PFSK-1 (cell line): ENCODE data around the gene DLGAP1.

ENCODE experiments used
- FOXP2 ChIP-seq: optimal IDR thresholded peaks from 2 replicates; pipeline ENCODE3; 2011; ENCODE audit warnings: borderline replicate concordance, control low read depth, inconsistent platforms; ENCODE audit not compliant: insufficient read depth; ENCODE audit errors: extremely low read length, extremely low read depth
- POLR2AphosphoS5 ChIP-seq: IDR thresholded peaks from 2 replicates; pipeline ENCODE4 v1.6.1; 2012; ENCODE audit warnings: low read depth, mild to moderate bottlenecking, control low read depth, low read length, moderate library complexity
- TAF1 ChIP-seq: IDR thresholded peaks from 2 replicates; pipeline ENCODE4 v1.6.1; 2012; ENCODE audit warnings: low read length, control low read depth, borderline replicate concordance; ENCODE audit not compliant: insufficient read depth

- TF ChIP-seq FOXP2 (no peak), POLR2AphosphoS5 (no peak), TAF1 (no peak)
Measured at GRCh38 chr18:3528231-3528630, 926.9 kb downstream of the DLGAP1 start.
